Hematopoietic multipotent progenitor cell treated with erythropoietin and hydrocortisone succinate and interleukin-3 and kit ligand, for 4 days (in vitro differentiated cells): ENCODE measurements around the gene DCAF10.
A peak's percentile ranks its signal among the peaks of the same experiment; 100 is the strongest.
"Not testable (repeated sequence)": the region's sequence is repeated elsewhere in the genome, so short reads cannot be mapped to it uniquely, and the experiment has no call there.

ENCODE experiments used
- DNase-seq: peaks from one replicate; pipeline ENCODE4 v3.0.0-alpha.2; 2015

Gene DCAF10

DNA sequence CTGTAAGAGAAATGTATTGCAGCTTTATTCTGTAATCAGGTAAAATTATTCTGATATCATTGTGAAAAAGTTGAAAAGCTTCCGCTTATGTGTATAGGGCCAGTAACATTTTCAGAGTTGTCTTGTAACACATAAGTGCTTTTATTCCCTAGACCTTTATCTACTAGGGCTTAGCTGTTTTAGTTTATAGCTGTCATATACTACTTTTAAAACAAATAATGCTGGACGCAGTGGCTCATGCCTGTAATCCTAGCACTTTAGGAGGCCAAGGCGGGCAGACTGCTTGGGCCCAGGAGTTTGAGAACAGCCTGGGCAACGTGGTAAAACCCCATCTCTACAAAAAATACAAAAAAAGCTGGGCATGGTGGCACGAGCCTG lies 70.2 kb downstream of the DCAF10 start:
- no peak for DNase-seq

DNA sequence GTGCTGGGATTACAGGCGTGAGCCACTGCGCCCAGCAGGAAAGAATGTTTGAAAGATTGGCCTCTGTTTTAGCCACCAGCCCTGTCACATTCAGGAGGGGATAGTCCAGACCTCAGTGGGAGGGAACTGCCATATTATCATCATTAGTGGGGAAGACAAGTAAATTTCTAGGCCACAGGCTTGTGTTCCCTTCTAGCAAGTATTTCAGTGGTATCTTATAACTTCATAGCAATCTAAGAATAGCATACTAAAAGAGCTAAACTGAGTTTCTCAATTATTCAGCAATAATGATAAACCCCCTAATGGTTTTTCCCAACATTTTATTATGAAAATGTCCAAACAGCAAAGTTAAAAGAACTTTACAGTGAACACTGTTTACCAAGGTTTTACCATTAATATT lies 73.4 kb downstream of the DCAF10 start:
- DNase-seq = no peak

GRCh38 chr9:37876376-37876775 lies 75.8 kb downstream of the DCAF10 start:
- DNase-seq = no peak

DNA sequence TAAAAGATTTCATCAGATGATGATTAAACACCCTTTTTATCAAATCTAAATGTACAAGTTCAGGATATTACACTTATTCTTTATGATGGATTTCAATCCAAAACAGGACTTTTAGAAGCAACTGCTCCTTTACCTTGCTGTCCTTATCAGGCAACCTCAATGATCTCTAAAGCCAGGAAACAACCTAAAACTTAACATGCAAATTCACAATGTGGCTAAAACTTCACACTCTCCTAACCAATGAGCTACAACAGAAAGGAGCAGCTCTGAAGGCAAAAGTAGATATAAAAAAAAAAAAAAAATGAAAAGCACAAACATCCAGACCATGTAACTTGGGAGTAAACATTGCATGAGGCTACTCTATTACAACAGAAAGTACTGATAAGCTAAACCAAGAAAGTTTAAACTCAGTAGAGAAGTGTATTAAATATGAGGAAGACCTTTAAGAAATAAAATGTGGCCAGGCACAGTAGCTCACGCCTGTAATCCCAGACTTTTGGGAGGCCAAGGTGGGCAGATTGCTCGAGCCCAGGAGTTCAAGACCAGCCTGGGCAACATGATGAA lies 80.4 kb downstream of the DCAF10 start:
- no peak for DNase-seq

DNA sequence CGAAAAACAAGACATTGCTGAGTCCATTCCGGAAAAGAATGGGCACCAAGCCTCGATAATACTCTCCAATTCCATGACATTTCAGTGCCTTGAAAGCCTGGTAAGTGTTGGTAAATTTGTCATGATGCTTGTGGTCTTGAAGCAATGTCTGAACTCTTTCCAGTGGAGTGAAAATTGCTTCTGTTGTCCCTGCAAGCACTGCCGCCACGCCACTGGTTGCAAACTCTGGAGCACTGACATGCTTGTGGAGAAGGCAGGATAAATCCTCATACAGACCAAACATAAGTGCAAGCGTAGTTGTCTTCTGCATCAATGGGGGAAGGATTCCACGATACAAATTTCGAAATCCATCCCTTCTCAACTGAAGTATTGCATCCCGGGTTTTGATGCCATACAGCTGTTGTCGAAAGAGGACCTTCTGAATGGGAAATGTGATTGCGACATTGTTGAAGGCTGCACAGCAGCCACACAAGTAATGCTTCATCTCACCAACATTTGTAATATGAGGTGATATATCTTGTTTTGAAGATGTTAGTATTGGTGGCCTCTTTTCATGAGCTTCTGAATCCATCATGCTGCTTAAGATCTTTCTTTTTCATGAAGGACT lies 87.5 kb downstream of the DCAF10 start:
- DNase-seq = peak; percentile 46

GRCh38 chr9:37889536-37889935 lies 88.9 kb downstream of the DCAF10 start:
- peak; percentile 26 for DNase-seq

DNA sequence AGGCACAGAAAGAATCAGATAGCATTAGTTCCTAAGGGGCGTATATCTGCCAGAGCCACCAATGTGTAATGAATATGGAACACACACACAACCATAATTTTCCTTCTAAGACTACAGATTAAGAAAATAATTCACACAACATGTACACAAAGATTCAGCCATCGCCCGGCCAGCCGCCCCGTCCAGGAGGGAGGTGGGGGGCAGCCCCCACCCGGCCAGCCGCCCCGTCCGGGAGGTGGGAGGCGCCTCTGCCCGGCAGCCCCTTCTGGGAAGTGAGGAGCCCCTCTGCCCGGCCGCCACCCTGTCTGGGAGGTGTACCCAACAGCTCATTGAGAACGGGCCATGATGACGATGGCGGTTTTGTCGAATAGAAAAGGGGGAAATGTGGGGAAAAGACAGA lies 90.4 kb downstream of the DCAF10 start:
- not testable (repeated sequence) for DNase-seq

- no peak for DNase-seq
These were observed 91.5 kb downstream of the DCAF10 start for GRCh38 chr9:37892063-37892462.

- DNase-seq = no peak
These were observed 97.1 kb downstream of the DCAF10 start for GRCh38 chr9:37897665-37898064.

- DNase-seq = no peak
These were observed 98.4 kb downstream of the DCAF10 start for GRCh38 chr9:37899041-37899440.

GRCh38 chr9:37902131-37902530 lies 101.5 kb downstream of the DCAF10 start:
- no peak for DNase-seq

GRCh38 chr9:37902796-37903646 lies 102.4 kb downstream of the DCAF10 start:
- peak; percentile 36 for DNase-seq

DNA sequence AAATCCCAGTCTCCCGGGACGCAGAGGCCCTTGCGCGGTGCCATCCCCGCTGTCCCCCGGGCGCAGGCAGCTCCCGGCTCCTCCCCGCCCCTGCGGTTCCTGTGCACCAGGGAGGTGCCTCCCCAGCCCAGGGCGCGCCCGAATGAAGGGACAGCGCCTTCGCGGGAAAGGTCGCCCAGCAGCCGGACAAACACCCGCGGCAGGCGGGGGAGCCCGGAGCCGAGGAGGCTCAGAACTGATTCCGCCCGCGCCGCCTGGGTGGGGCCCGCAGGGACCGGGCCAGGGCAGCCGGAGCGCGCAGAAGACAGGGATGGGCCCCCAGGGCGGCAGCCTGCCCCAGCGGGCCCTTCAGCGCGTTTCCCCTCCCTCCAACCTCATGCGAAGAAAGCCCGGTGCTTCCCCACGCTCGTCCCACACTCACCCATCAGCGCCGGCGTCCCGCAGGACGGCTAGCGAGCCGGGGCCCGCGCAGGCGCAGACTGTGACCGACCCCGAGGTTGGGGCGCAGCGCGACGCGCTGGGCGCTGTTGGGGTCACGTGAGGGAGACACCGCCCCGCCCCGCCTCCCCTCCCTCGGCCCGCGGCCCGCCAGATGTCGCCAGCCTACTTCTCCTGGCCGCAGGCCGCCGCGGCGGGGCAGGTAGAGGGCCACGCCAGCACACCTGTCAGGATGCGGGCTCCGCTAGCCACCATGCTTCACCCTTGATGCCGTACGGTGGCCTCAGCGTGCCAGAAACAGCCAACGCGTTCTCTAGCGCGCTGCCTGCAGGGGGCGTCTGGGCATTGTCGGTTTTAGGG lies 103.2 kb downstream of the DCAF10 start, which contains the start of gene SLC25A51:
TSS of gene SLC25A51 (minus strand) at position 481 of the 798 bp plus-strand sequence. CDS start 15,577 bp downstream, outside the sequence.
- peak; percentile 95 for DNase-seq

- DNase-seq = no peak
These were observed 104.0 kb downstream of the DCAF10 start for GRCh38 chr9:37904445-37905130.

GRCh38 chr9:37905131-37905505 lies 104.5 kb downstream of the DCAF10 start:
- DNase-seq = no peak

- no peak for DNase-seq
These were observed 105.2 kb downstream of the DCAF10 start for GRCh38 chr9:37905776-37906175.

DNA sequence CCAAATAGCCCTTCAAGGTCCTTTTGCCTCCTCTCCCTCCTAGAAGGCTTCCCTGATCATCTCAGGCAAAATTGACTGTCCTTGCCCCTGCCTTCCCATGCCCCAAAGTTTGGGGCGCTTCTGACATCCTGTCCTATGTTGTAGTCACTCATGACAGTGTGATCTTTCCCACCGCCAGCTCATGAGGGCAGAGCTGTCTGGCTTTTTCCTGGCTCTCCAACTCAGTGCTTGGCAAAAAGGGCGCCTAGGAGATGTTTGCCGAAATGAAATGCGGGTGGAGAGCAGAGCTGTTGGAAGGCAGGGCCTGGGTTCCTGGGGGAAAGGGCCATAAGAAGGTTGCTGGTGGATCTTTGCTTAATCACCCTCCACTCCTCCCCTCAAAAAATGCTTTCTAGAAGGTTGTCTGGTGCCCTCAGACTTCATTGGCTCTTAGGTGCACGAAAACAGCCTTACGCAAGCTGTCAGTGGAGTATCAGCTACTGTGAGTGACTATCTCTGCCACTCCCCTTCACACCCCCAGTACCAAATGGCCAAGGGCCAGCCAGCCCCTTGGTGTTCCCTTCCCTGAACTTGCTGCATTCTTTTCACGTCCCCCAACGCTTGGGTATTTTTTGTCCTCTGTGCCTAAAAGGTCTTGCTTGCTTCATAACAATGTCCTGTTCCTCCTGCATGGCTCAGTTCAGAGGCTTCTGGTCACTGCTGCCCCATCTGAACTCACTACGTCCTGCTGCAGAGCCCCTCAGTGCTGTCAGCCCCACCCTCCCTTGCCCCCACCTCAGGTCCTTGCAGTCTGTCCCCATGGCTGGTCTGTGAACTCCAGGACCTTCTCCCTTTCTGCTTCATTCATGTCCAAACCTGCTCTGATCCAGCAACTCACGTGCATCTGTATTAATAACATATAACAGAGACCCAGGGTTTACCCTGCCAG lies 106.0 kb downstream of the DCAF10 start:
- DNase-seq = no peak

- no peak for DNase-seq
These were observed 107.7 kb downstream of the DCAF10 start for GRCh38 chr9:37908283-37908682.

GRCh38 chr9:37908698-37909186 lies 108.1 kb downstream of the DCAF10 start:
- DNase-seq = peak; percentile 81

- no peak for DNase-seq
These were observed 108.7 kb downstream of the DCAF10 start for GRCh38 chr9:37909326-37909725.

DNA sequence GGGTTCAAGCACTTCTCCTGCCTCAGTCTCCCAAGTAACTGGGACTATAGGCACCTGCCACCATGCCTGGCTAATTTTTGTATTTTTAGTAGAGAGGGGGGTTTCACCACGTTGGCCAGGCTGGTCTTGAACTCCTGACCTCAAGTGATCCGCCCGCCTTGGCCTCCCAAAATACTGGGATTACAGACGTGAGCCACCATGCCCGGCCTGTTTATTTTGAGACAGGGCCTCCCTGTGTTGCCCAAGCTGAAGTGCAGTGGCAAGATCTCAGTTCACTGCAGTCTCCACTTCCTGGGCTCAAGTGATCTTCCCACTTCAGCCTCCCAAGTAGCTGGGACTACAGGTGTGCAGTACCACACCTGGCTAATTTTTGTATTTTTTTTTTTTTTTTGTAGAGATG lies 109.2 kb downstream of the DCAF10 start:
- DNase-seq = not testable (repeated sequence)
